VCaP (cell line): ENCODE results near the gene FAM171A2.

Experiments
- H3K27ac ChIP-seq: fragments of 450-650 bp; 2 replicates; pipeline ENCODE4 v1.5.1; 2017
- TF ChIP-seq, protein P1 (sequence below): fragments of 450-650 bp; conservative IDR thresholded peaks from 2 replicates; pipeline ENCODE4 v1.5.1; 2017; ENCODE audit warnings: mild to moderate bottlenecking, moderate library complexity

FAM171A2 gene

DNA sequence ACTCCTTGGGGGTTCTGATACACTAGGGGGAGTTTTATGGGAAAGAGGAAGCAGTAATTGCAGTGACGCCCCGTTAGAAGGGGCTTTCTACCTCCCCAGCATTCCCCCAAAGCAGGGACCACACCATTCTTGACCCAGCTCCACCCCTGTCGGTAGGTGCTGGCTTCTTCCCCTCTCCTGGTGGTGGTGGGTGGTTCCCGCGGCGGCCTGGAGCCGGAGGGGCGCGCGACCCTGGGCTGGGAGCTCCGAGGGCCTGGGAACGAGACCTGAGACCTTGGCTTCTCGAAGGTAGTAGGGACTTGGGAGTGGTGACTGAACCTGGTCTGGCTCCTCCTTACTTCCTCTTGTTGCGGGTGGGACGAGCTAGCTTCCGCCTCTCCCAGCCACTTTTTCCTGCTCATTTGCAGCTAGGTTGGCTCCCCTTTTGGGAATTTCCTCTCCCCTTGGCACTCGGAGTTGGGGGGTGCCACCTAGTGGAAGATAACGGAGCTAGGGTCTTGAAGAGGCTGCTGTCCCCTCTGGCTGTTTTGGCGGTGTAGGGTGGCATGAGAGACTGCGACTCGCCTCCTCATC lies 18.1 kb downstream of the FAM171A2 start:
- TF ChIP-seq, protein P1, sequence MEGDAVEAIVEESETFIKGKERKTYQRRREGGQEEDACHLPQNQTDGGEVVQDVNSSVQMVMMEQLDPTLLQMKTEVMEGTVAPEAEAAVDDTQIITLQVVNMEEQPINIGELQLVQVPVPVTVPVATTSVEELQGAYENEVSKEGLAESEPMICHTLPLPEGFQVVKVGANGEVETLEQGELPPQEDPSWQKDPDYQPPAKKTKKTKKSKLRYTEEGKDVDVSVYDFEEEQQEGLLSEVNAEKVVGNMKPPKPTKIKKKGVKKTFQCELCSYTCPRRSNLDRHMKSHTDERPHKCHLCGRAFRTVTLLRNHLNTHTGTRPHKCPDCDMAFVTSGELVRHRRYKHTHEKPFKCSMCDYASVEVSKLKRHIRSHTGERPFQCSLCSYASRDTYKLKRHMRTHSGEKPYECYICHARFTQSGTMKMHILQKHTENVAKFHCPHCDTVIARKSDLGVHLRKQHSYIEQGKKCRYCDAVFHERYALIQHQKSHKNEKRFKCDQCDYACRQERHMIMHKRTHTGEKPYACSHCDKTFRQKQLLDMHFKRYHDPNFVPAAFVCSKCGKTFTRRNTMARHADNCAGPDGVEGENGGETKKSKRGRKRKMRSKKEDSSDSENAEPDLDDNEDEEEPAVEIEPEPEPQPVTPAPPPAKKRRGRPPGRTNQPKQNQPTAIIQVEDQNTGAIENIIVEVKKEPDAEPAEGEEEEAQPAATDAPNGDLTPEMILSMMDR, result peak; percentile 50
- H3K27ac ChIP-seq, result peak overlapping the region; percentile 80

DNA sequence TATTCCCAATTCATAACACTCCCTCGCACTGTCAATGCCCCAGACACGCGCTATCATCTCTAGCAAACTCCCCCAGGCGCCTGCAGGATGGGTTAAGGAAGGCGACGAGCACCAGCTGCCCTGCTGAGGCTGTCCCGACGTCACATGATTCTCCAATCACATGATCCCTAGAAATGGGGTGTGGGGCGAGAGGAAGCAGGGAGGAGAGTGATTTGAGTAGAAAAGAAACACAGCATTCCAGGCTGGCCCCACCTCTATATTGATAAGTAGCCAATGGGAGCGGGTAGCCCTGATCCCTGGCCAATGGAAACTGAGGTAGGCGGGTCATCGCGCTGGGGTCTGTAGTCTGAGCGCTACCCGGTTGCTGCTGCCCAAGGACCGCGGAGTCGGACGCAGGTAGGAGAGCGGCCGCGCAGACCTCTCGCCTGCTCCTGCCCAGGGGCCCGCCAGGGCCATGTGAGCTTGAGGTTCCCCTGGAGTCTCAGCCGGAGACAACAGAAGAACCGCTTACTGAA lies 18.7 kb downstream of the FAM171A2 start, which contains the start of gene GRN:
TSS of gene GRN (plus strand) at position 364 of the 515 bp plus-strand sequence. CDS start 3,863 bp downstream, outside the sequence.
- H3K27ac ChIP-seq, result peak within 1 kb of the TSS; percentile 80
- TF ChIP-seq, protein P1, result no peak

DNA sequence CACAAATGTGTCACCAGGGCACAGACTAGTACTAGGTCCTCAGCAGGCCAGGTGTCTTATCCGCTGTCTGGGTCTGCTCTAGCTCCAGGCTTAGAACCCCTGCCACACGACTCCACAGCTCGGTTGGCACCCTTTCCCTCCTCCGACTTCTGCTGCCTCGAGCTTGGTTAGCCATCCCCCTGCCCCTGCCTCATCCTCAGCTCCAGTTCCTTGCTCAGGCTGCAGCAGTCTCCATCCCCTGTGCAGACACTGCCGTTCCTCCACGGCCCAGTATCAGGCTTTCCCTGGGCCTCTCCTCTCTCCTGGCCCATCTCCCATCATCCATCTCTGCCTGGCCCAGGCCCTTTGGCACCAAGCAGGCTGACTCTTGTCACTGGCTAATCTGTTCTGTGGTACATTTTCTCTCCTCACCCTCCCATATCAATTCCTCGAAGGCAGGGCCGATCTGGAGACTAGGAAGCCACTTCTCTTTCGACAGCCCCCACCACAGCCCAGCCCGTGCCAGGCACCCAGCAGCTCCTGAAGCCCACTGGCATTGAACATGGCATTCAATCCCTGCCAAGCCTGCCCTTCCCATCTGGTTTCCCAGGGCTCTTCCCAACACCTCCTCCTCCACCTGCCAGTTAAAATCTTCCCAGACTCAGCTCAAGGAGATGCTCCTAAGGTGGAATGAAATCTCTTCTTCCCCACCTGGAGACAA lies 20.0 kb downstream of the FAM171A2 start:
- H3K27ac ChIP-seq, result no peak overlapping the region
- TF ChIP-seq, protein P1, result no peak

DNA sequence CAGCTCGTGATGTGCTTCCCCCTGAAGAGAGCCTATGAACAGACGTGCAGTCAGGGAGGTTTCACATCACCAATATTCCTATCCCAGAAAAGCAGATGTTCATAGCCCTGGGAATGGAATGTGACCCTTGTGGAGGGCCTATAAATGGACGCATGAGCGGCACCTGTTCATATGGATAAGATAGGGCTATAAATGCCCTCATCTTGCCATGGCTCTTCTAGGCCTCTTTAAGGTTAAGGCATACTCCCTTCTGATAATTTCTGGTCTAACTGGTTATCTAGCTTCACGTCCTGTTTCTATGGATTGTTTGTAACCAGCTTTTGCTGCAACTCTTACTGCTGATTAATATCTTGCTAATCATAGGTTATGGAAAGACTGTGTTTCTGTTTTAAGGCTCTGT lies 23.1 kb downstream of the FAM171A2 start:
- H3K27ac ChIP-seq, result peak overlapping the region; percentile 12

DNA sequence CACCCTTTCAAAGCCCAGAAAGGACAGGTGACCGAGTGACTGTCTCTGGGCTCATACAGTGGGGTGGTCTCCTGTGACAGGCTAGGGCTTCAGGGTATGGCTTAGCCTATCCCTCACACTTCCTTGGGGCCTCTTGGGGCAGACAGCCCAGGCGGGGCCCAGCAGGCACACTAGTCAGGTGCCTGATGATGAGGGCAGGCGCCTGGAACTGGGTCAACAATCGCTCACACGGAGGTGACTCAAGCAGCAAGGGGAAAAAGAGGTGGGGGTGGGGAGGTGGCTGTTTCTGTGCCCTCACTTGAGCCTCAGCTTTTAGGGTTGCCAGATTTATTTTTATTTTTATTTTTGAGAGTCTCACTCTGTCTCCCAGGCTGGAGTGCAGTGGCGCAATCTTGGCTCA lies 25.0 kb downstream of the FAM171A2 start:
- TF ChIP-seq, protein P1, result no peak
- no peak overlapping the region for H3K27ac ChIP-seq

DNA sequence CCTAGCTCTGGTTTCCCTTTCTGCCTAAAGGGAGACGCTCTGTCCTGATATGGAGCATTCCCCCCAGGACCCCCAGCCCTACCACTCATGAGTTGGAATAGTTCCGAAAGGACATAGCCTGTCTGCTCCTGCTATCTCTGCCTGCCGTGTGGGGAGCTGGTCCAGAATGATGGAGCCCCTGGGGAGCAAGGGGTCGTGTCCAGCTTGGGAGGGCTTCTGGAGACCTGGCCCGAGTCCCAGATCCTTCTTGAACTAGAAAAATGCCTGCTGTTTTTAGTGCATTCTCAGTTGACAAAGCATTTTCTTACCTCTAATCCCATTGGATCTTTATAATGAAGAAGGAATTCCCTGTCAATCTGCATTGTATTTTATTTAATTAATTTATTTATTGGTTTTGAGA lies 27.7 kb downstream of the FAM171A2 start:
- H3K27ac ChIP-seq, result no peak overlapping the region
- TF ChIP-seq, protein P1, result no peak

DNA sequence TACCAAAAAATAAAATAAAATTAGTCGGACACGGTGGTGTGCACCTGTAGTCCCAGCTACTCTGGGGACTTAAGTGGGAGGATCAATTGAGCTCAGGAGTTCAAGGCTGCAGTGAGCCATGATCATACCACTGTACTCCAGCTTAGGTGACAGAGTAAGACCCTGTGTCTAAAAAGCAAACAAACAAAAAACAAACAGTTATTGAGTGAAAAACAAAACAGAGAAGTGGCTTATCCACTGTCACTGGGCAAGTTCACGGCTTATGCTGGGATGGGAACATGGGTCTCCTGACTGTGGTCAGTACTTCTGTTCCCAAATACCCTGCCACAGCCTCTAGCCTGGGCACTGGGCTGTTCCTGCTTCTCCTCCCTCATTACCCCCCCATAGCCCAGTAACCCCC lies 28.1 kb downstream of the FAM171A2 start:
- TF ChIP-seq, protein P1, result no peak
- no peak overlapping the region for H3K27ac ChIP-seq

DNA sequence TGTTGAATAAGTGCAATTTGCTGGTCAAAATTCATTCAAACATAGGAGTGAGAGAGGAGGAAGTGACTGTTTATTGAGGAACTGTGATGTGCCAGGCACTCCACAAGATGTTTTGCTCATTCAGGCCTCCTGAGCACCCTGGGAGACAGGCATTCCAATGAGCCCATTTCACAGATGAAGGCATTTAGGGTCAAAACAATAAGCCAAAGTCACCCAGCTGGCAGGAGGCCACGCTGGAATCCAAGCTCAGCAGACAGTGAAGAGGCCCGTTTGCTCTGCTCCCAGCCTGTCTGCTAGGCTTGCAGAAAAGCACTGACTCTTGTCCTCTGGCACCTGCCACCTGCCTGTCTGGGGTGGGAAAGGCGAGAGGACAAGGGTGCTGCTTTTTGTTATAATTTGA lies 28.9 kb downstream of the FAM171A2 start:
- no peak overlapping the region for H3K27ac ChIP-seq
- TF ChIP-seq, protein P1, result no peak
